GM23338 (cell line): ENCODE results near the gene TMPRSS3. TPM values are rescaled to one million over a fixed set of nuclear protein-coding genes. Genes with fewer than 3 reads are reported as not detected.

Source experiments
- CREB1 ChIP-seq: fragments of 250-450 bp; sonication (Bioruptor Pico); IDR thresholded peaks from 2 replicates; pipeline ENCODE4 v1.5.0; 2020; ENCODE audit warnings: low read depth, mild to moderate bottlenecking, moderate library complexity
- CTCF ChIP-seq, 2 experiments: fragments of 200-600 bp in 1 of 2; sonication (generic) in 1 of 2; conservative IDR thresholded peaks; 2 replicates each; pipeline versions ENCODE4 v1.5.1 to v1.6.1; 2016 to 2017; ENCODE audit warnings: antibody characterized with exemption in 2 of 2, low read depth in 2 of 2, mild to moderate bottlenecking in 2 of 2, moderate library complexity in 1 of 2
- EZH2 ChIP-seq: fragments of 200-600 bp; sonication (generic); IDR thresholded peaks from one replicate; pipeline ENCODE4 v1.8.0; 2017; ENCODE audit warnings: antibody characterized with exemption, mild to moderate bottlenecking, low read depth; ENCODE audit not compliant: unreplicated experiment
- EZH2phosphoT487 ChIP-seq: fragments of 200-600 bp; sonication (generic); IDR thresholded peaks from one replicate; pipeline ENCODE4 v1.8.1; 2018; ENCODE audit warnings: antibody characterized with exemption; ENCODE audit not compliant: unreplicated experiment
- NANOG ChIP-seq: IDR thresholded peaks from 2 replicates; pipeline ENCODE4 v1.6.1; 2016; ENCODE audit warnings: antibody characterized with exemption, borderline replicate concordance
- POLR2AphosphoS5 ChIP-seq: IDR thresholded peaks from 2 replicates; pipeline ENCODE4 v1.6.1; 2016; ENCODE audit warnings: antibody characterized with exemption, low read depth
- STAT1 ChIP-seq: IDR thresholded peaks from one replicate; pipeline ENCODE4 v1.6.1; 2016; ENCODE audit warnings: antibody characterized with exemption; ENCODE audit not compliant: unreplicated experiment
- ZNF114 ChIP-seq: fragments of 250-450 bp; sonication (Bioruptor Pico); IDR thresholded peaks from 2 replicates; pipeline ENCODE4 v1.5.0; 2020; ENCODE audit warnings: mild to moderate bottlenecking, moderate library complexity
- ZNF331 ChIP-seq: fragments of 250-450 bp; sonication (Bioruptor Pico); IDR thresholded peaks from 2 replicates; pipeline ENCODE4 v1.5.0; 2020; ENCODE audit warnings: low read depth, mild to moderate bottlenecking, moderate library complexity
- ZNF462 ChIP-seq: fragments of 250-450 bp; sonication (Bioruptor Pico); IDR thresholded peaks from 2 replicates; pipeline ENCODE4 v1.5.0; 2020; ENCODE audit warnings: mild to moderate bottlenecking, moderate library complexity
- polyA plus RNA-seq: library from polyadenylated mRNA; unstranded; fragments of >200 nt; fragmentation: Nextera tagmentation; extraction: Ambion mirVana; gene quantifications from 2 replicates; pipeline ENCODE4 v1.2.1, GENCODE V29; 2016
- total RNA-seq: library from RNA; depleted of rRNA; stranded (reverse); fragments of >200 nt; shearing (Covaris generic); gene quantifications from 2 replicates; pipeline ENCODE4 v1.2.3, GENCODE V29; 2014

TMPRSS3 gene
- total and polyA plus RNA-seq, 2 experiments from 2014 or later: 0.17 TPM; not detected in 1

GRCh38 chr21:42406866-42407265 lies 11.0 kb upstream of the TMPRSS3 start (continued):
- TF ChIP-seq ZNF462 (CRISPR knock-in tag) (no peak), CTCF (conservative IDR thresholded peaks at IDR 0.05; ENCODE audit: low read depth in 2 of 2) (no peak), NANOG (no peak), CREB1 (CRISPR knock-in tag) (no peak), POLR2AphosphoS5 (no peak), ZNF114 (CRISPR knock-in tag) (no peak), EZH2 (no peak), ZNF331 (CRISPR knock-in tag) (no peak), STAT1 (no peak), EZH2phosphoT487 (no peak)
